HG02884 (cell line): Measurements from ENCODE around the gene JADE3.

ENCODE experiments used
- ATAC-seq: cut with Tn5 transposase; IDR thresholded peaks from one replicate; pipeline ENCODE4 v1.9.1; 2021; ENCODE audit warnings: mild to moderate bottlenecking, moderate library complexity; ENCODE audit not compliant: unreplicated experiment

JADE3 gene

GRCh38 chrX:47101206-47101605, 189.0 kb downstream of the JADE3 start:
- no peak for ATAC-seq
